DOHH2 (cell line): ENCODE measurements around the gene FBXO42.

Experiments
- CTCF ChIP-seq: fragments of 200-600 bp; sonication (generic); IDR thresholded peaks from one replicate; pipeline ENCODE4 v1.5.1; 2014; ENCODE audit warnings: antibody characterized with exemption, mild to moderate bottlenecking, low read depth, low read length; ENCODE audit not compliant: poor library complexity, severe bottlenecking
- EZH2phosphoT487 ChIP-seq: fragments of 200-600 bp; sonication (generic); IDR thresholded peaks from 2 replicates; pipeline ENCODE4 v1.6.1; 2017; ENCODE audit warnings: borderline replicate concordance, mild to moderate bottlenecking, antibody characterized with exemption, low read length, moderate library complexity, mixed read lengths

GRCh38 chr1:16246961-16247360 lies 105.3 kb downstream of the FBXO42 start:
- TF ChIP-seq CTCF (no peak), EZH2phosphoT487 (no peak)
